Measurements from ENCODE around the gene RDH14. TPM values are rescaled to one million over a fixed set of nuclear protein-coding genes. Genes with fewer than 3 reads are reported as not detected.

The RDH14 gene
- total RNA-seq, 1 donor from 2014 or later: 33.5 TPM

DNA sequence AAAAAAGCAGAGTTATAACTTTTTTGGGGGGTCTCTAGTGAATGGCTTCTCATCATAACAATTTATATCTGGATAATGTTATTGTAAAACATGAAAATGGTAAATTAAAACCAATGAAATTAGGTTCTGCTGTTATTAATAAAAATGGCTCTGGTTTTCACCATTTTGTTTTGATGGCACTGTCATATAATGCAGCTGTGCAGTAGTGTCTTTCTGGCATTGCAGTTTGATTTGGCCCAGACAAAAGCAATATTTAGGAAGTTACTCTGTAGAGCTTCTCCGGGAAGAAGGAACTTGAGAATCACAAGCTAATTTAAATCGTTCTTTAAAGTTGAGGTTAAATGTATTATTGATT lies 44.1 kb upstream of the RDH14 start:
- no peak overlapping the region for H3K4me3 Mint-ChIP-seq
- H3K9me3 Mint-ChIP-seq: no peaks in the 10 kb centered on the region
- Histone ChIP-seq H3K27me3 (no peaks in the 10 kb centered on the region), H3K4me1 (no peaks in the 10 kb centered on the region), H3F3A (ENCODE audit: low read depth) (no peaks in the 10 kb centered on the region), H3K36me3 (no peaks in the 10 kb centered on the region), H3K9ac (no peak overlapping the region), H4K20me1 (ENCODE audit: low read depth) (no peaks in the 10 kb centered on the region), H2AFZ (replicated peaks) (no peak overlapping the region), H3K4me2 (no peak overlapping the region), H3K79me2 (ENCODE audit: low read depth) (no peaks in the 10 kb centered on the region), H3K4me3 (no peak overlapping the region), H3K9me3 (ENCODE audit: low read depth) (no peaks in the 10 kb centered on the region), H3K27ac (no peak overlapping the region)
- H3K27ac Mint-ChIP-seq: no peak overlapping the region
- no peaks in the 10 kb centered on the region for H3K36me3 Mint-ChIP-seq
- no peaks in the 10 kb centered on the region for H3K27me3 Mint-ChIP-seq (ENCODE audit: insufficient read depth, low read depth)
- H3K4me1 Mint-ChIP-seq: peaks cover 7% of the 10 kb centered on the region
- no peak for DNase-seq (ENCODE audit: low spot score)
- TF ChIP-seq EZH2phosphoT487 (IDR thresholded peaks at IDR 0.05) (no peak), EZH2 (IDR thresholded peaks at IDR 0.05) (no peak)
- TF ChIP-seq, protein P1, sequence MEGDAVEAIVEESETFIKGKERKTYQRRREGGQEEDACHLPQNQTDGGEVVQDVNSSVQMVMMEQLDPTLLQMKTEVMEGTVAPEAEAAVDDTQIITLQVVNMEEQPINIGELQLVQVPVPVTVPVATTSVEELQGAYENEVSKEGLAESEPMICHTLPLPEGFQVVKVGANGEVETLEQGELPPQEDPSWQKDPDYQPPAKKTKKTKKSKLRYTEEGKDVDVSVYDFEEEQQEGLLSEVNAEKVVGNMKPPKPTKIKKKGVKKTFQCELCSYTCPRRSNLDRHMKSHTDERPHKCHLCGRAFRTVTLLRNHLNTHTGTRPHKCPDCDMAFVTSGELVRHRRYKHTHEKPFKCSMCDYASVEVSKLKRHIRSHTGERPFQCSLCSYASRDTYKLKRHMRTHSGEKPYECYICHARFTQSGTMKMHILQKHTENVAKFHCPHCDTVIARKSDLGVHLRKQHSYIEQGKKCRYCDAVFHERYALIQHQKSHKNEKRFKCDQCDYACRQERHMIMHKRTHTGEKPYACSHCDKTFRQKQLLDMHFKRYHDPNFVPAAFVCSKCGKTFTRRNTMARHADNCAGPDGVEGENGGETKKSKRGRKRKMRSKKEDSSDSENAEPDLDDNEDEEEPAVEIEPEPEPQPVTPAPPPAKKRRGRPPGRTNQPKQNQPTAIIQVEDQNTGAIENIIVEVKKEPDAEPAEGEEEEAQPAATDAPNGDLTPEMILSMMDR (IDR thresholded peaks at IDR 0.05): no peak

DNA sequence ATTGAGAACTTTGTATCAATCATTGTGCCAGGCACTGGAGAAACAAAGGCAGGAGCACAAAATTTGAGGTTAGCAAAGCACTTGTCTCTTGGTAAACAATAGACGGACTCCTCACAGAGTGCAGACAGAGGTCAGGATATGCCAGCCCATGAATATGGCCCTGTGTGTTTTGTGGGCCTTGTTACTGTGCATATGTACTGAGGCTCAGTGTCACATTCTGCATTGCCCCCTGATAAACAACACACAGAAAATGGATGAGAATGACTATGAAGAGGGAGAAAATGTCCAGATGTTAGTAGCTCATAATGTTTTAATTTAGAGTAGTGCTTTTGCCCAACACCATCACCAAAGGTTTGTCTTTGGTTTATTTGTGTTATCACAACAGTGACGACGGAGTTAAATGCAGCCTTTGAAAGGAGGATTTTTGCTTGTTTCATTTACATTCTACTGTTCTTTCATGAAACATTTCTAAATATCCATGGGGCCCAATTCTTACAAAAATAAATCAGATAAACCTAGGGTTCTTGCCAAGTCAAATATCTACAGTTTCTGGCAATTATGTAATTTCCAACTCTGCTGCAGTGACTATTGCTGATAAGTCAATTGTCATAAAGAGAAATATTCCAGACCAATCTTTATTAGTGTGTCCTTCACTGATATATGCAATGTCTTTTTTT lies 43.5 kb upstream of the RDH14 start:
- Histone ChIP-seq H3K9me3 (ENCODE audit: low read depth) (no peaks in the 10 kb centered on the region), H3K79me2 (ENCODE audit: low read depth) (no peaks in the 10 kb centered on the region), H3K4me1 (no peaks in the 10 kb centered on the region), H3K4me3 (no peak overlapping the region), H3K27me3 (no peaks in the 10 kb centered on the region), H3K4me2 (no peak overlapping the region), H3K27ac (no peak overlapping the region), H3K9ac (no peak overlapping the region), H3F3A (ENCODE audit: low read depth) (no peaks in the 10 kb centered on the region), H4K20me1 (ENCODE audit: low read depth) (no peaks in the 10 kb centered on the region), H3K36me3 (no peaks in the 10 kb centered on the region), H2AFZ (replicated peaks) (no peak overlapping the region)
- DNase-seq (ENCODE audit: low spot score): no peak
- Mint-ChIP-seq H3K4me1 (peaks cover 7% of the 10 kb centered on the region), H3K9me3 (no peaks in the 10 kb centered on the region), H3K36me3 (no peaks in the 10 kb centered on the region), H3K4me3 (no peak overlapping the region), H3K27ac (no peak overlapping the region), H3K27me3 (ENCODE audit: insufficient read depth, low read depth) (no peaks in the 10 kb centered on the region)
- no peak for TF ChIP-seq EZH2phosphoT487 (IDR thresholded peaks at IDR 0.05)
- TF ChIP-seq EZH2 (IDR thresholded peaks at IDR 0.05): no peak

DNA sequence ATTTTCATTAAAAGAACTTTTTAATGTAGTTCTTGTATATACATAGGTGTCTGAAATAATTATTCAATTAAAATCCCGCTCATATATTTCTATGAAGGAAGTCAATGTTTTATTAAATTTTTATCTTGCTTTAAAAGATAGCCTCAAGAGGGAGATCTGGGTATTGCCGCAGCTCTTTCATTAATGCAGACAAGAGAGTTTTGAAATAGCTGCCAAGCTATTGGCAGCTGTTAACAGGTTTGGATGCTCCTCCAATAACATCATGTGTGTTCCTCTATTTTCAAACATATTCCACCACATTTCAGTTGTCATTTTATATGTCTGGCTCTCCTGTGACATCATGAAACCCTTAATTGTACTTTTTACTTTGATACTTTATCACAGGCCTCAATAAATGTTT lies 41.8 kb upstream of the RDH14 start:
- Mint-ChIP-seq H3K9me3 (no peaks in the 10 kb centered on the region), H3K27ac (no peak overlapping the region), H3K36me3 (no peaks in the 10 kb centered on the region), H3K27me3 (ENCODE audit: insufficient read depth, low read depth) (no peaks in the 10 kb centered on the region), H3K4me3 (no peak overlapping the region), H3K4me1 (peaks cover 7% of the 10 kb centered on the region)
- no peak overlapping the region for H2AFZ ChIP-seq (replicated peaks)
- no peaks in the 10 kb centered on the region for H3K79me2 ChIP-seq (ENCODE audit: low read depth)
- DNase-seq (ENCODE audit: low spot score): no peak
- no peaks in the 10 kb centered on the region for H3K27me3 ChIP-seq
- no peak overlapping the region for H3K27ac ChIP-seq
- H3K9ac ChIP-seq: no peak overlapping the region
- no peak overlapping the region for H3K4me2 ChIP-seq
- H3K4me1 ChIP-seq: no peaks in the 10 kb centered on the region
- no peaks in the 10 kb centered on the region for H3F3A ChIP-seq (ENCODE audit: low read depth)
- TF ChIP-seq EZH2phosphoT487 (IDR thresholded peaks at IDR 0.05) (no peak), EZH2 (IDR thresholded peaks at IDR 0.05) (no peak)
- H3K9me3 ChIP-seq (ENCODE audit: low read depth): no peaks in the 10 kb centered on the region
- no peaks in the 10 kb centered on the region for H3K36me3 ChIP-seq
- H4K20me1 ChIP-seq (ENCODE audit: low read depth): no peaks in the 10 kb centered on the region
- no peak overlapping the region for H3K4me3 ChIP-seq

DNA sequence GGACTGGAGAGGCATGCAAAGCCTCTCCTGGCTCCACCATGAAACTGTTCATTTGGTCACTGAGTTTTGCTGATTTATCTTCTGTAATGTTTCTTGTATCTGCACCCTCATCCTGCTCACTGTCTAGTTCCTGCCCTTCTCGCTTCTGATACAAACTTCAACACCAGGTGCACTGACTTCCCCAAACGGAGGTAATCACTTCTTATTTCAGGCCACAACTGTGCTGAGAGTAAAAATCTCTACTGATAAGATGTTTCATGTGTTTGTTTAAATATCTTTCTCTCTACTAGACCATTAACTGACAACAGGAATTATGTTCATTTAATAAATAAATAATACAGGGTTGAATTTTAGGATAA lies 39.8 kb upstream of the RDH14 start:
- H3K9me3 Mint-ChIP-seq: no peaks in the 10 kb centered on the region
- H3K4me3 Mint-ChIP-seq: no peak overlapping the region
- H3K36me3 ChIP-seq: no peaks in the 10 kb centered on the region
- H4K20me1 ChIP-seq (ENCODE audit: low read depth): no peaks in the 10 kb centered on the region
- H3K4me2 ChIP-seq: no peak overlapping the region
- no peak overlapping the region for H3K27ac Mint-ChIP-seq
- no peaks in the 10 kb centered on the region for H3F3A ChIP-seq (ENCODE audit: low read depth)
- no peaks in the 10 kb centered on the region for H3K9me3 ChIP-seq (ENCODE audit: low read depth)
- H3K79me2 ChIP-seq (ENCODE audit: low read depth): no peaks in the 10 kb centered on the region
- no peak for TF ChIP-seq EZH2 (IDR thresholded peaks at IDR 0.05)
- TF ChIP-seq, protein P1 (IDR thresholded peaks at IDR 0.05): no peak
- no peak for TF ChIP-seq EZH2phosphoT487 (IDR thresholded peaks at IDR 0.05)
- DNase-seq (ENCODE audit: low spot score): no peak
- H2AFZ ChIP-seq (replicated peaks): no peak overlapping the region
- no peaks in the 10 kb centered on the region for H3K4me1 Mint-ChIP-seq
- no peaks in the 10 kb centered on the region for H3K27me3 Mint-ChIP-seq (ENCODE audit: insufficient read depth, low read depth)
- H3K27ac ChIP-seq: no peak overlapping the region
- no peaks in the 10 kb centered on the region for H3K4me1 ChIP-seq
- H3K36me3 Mint-ChIP-seq: no peaks in the 10 kb centered on the region
- H3K9ac ChIP-seq: no peak overlapping the region
- H3K27me3 ChIP-seq: no peaks in the 10 kb centered on the region
- no peak overlapping the region for H3K4me3 ChIP-seq

Measured in neural progenitor cell (in vitro differentiated cells).